Hypothalamus (tissue), 51 donors: ENCODE results near the gene MARVELD3.
"Not testable (repeated sequence)": the region's sequence is repeated elsewhere in the genome, so short reads cannot be mapped to it uniquely, and the experiment has no call there.

Source experiments
- DNase-seq, 51 donors: peaks; one replicate each; lab custom pipeline; 2025; lab: John Stamatoyannopoulos, UW

The MARVELD3 gene

GRCh38 chr16:71626018-71626857 is at the start of gene MARVELD3:
MARVELD3 (plus strand) TSS chr16:71626184; CDS start chr16:71626230, 46 bp downstream.
- no peak for DNase-seq

GRCh38 chr16:71576971-71577370 is 49.0 kb upstream of the MARVELD3 start, which contains the start of gene TAT:
TAT (minus strand) TSS chr16:71577092; CDS start chr16:71576415, 677 bp downstream.
- no peak for DNase-seq

GRCh38 chr16:71582553-71582848 is 43.5 kb upstream of the MARVELD3 start:
- DNase-seq = not testable (repeated sequence)

- DNase-seq = no peak
These were observed 41.3 kb upstream of the MARVELD3 start for GRCh38 chr16:71584543-71585317.

GRCh38 chr16:71585318-71585703 is 40.7 kb upstream of the MARVELD3 start:
- DNase-seq = no peak

GRCh38 chr16:71589334-71589733 is 36.6 kb upstream of the MARVELD3 start:
- not testable (repeated sequence) for DNase-seq

GRCh38 chr16:71590071-71590470 is 35.9 kb upstream of the MARVELD3 start:
- DNase-seq = not testable (repeated sequence)

- DNase-seq = no peak
These were observed 35.4 kb upstream of the MARVELD3 start for GRCh38 chr16:71590584-71590983.

- no peak for DNase-seq
These were observed 34.1 kb upstream of the MARVELD3 start for GRCh38 chr16:71591917-71592316.

- no peak for DNase-seq
These were observed 32.7 kb upstream of the MARVELD3 start for GRCh38 chr16:71593048-71593999.

- DNase-seq = no peak
These were observed 31.9 kb upstream of the MARVELD3 start for GRCh38 chr16:71594000-71594646.

- DNase-seq = not testable (repeated sequence)
These were observed 30.6 kb upstream of the MARVELD3 start for GRCh38 chr16:71595340-71595826.

- not testable (repeated sequence) for DNase-seq
These were observed 27.6 kb upstream of the MARVELD3 start for GRCh38 chr16:71598426-71598825.

- no peak for DNase-seq
These were observed 25.2 kb upstream of the MARVELD3 start for GRCh38 chr16:71600822-71601221.

GRCh38 chr16:71609066-71609465 is 16.9 kb upstream of the MARVELD3 start:
- DNase-seq = no peak

- no peak for DNase-seq
These were observed 15.5 kb upstream of the MARVELD3 start for GRCh38 chr16:71610447-71610846.

- peak in 50 of 51 donors; percentile 1 to 78 (median 40) for DNase-seq
These were observed 14.8 kb upstream of the MARVELD3 start for GRCh38 chr16:71610936-71611871.

- not testable (repeated sequence) for DNase-seq
These were observed 11.0 kb upstream of the MARVELD3 start for GRCh38 chr16:71614956-71615355.

GRCh38 chr16:71618429-71618828 is 7.6 kb upstream of the MARVELD3 start:
- no peak for DNase-seq
